SHP77 (cell line): ENCODE data around the gene DGKZ.

Source experiments
- DNase-seq, 2 experiments: peaks; one replicate each; lab custom pipeline; 2025; lab: John Stamatoyannopoulos, UW

The DGKZ gene

DNA sequence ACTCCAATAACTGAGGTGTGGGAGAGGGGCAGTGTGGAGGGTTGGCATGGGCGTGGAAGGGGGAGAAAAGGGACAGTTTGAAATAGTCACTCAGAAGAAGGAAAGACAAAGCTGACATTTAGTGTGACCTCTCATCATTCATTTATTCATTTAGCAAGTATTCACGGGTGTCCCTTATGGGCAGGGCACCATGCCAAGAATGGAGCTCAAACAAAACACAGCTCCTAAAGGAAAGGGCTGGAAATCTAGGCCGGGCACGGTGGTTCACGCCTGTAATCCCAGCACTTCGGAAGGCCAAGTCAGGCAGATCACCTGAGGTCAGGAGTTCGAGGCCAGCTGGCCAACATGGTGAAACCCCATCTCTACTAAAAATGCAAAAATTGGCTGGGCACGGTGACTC lies 19.4 kb upstream of the DGKZ start:
- peak in 1 of 2 experiments; percentile 29 for DNase-seq

DNA sequence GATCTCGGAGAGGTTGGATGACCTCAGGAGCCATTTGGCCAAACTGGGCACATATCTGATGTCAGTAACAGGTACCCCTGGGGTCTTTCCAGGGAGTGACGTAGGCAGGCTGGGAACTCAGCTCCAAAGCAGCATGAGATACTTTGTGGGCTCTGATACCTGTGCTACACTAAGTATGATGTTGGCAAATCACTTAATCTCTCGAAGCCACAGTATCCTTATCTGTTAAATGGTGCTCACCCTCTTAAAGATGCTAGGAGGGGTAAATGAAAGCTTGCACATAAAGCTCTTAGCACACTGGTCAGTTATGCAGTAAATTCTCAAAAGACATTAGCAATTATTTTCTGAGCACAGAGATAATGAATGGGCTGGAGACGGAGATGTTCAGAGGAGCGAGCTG lies 17.1 kb upstream of the DGKZ start:
- DNase-seq: no peak

DNA sequence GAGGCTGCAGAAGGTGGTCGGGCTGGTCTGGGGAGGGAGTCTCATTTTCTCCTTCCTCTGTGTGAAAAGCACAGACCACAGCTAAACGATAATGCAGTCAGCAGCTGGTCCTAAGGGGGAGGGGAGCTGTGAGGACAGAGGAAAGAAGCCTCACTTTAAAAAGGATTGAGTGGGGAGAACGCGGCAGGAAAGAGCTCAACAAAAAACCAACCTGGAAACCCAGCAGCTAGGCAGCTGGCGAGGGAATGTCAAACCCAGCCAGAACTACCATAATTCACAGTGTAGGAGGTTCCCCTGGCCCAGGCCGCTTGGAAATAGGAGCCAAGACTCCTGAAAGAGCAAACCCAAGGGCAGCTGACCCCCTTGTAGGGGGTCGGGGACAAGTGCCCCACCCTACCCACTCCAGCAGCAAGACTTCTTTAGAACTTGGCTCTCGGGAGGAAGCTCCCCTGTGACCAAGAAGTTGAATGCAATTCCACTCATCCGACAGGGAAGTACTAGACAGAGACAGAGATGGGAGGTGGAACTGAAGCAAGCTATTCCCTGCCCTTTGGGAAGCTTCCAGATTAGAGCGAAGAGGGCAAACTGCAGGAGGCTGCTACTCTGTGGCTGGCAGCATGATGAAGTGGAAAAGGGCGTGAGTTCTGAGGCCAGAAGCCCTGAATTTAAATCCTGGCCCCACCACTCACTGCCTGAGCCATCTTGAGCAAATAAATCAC lies 16.5 kb upstream of the DGKZ start:
- DNase-seq: peak in 1 of 2 experiments; percentile 16

DNA sequence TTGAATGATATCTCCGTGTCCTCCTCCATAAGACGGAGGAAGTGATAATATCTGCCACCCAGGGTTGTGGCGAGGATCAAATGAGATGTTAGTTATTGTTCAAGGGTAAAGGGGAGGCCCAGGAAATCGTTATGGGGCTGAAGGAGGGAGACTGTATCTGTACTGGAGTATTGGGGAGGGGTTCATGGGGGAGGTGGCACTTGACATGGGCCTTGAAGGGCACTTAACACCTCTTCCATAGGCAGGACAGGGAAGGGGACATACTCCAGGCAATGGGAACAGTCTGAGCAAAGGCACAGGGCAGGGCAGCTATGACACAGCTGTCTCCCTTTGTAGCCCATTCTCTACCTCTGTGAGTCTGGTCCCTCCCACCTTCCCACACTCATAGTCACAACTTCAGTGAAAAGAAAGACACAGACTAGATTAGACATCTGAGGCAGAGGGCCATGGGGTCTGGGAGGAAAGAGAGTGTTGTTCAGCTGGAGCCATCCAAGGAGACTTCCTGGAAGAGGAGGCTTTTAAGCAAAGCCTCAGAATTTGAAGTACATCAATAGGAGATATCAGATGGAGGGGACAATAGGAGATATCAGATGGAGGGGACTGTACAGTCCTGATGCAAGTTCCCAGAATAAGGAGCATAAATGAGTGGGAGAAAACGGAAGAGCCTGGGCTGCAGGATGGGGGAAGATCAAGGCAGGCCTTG lies 15.8 kb upstream of the DGKZ start:
- no peak for DNase-seq

DNA sequence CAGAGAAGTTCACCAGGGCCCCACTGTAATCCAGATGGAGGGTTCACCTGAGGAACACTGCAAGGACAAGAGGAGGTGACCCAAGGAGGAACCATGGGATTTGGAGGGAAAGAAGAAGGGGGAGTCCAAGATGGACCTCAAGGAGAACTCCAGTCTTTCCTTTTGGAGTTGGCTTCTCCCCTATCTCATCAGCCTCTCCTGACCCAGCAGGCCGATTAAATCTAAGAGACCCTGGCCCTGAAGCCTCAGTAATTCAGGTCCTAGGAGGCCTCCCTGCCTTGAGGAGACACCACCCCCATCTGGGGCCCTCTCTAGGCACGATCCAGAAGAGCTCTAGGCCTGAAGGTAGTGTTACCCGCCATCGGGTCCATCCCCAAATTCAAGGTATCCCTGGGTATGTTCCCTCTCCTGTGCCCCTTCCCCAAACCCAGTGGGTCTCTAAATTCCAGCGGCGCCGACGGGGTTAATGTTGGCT lies 15.1 kb upstream of the DGKZ start:
- DNase-seq: no peak

DNA sequence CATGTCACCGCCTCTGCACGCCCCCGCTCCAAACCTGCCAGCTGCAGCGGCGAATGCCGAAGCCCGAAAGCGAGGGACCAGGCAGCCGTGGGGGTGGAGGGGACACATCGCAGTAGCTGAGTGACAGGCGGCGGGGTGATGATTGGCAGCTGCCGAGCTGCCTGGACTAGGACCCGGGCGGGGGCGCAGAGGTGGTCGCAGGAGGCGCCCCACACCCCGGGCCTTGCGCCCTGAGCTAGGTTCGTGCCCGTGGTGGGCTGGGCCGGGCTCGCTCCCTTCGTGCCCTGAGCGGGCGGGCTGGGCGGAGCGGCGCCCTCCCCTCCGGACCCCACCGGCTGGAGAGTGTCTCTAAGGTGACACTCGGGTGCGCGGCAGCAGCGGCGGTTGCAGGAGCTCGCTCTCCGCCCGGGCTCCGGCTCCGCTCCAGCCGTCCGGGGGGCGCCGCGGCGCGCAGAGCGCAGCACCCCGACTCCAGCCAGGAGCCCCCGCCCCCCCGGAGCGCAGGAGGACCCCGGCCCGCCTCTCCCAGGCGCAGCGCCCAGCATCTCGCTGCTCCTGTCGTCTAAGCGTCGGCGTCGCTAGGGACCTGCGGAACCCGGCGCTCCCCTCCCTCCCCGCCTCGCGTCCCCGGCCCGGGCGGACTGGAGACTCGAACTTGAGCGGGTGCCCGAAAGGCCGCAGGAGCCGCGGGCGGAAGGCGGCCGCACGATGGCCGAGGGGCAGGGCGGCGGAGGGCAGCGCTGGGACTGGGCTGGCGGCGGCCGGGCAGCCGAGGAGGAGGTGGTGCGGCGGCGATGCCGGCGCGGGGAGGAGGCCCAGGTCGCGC lies 14.5 kb upstream of the DGKZ start:
- no peak for DNase-seq

DNA sequence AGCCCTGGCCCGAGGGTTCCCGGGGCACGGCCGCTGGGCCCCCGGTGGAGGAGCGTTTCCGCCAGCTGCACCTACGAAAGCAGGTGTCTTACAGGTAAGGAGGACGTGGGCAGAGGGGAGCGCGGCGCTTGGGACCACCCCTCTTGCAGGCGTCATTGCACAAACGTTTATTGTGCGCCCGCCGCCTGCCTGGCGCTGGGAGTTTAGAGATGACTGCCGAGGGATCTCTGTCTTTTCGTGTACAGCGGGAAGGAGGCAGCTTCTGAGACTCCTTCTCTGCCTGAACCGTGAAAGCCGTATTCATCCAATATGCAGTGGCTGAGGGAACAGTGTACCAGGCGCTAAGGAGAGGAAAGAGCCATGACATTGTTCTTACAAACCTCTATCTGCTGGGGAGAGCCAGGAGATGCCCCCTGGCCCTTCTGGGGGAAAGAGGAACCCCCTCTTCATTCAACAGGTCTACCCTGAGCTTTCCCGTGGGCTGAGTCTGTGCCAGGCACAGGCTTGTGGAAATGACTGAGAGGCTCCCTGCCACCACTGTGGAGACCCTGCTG lies 13.8 kb upstream of the DGKZ start:
- no peak for DNase-seq

DNA sequence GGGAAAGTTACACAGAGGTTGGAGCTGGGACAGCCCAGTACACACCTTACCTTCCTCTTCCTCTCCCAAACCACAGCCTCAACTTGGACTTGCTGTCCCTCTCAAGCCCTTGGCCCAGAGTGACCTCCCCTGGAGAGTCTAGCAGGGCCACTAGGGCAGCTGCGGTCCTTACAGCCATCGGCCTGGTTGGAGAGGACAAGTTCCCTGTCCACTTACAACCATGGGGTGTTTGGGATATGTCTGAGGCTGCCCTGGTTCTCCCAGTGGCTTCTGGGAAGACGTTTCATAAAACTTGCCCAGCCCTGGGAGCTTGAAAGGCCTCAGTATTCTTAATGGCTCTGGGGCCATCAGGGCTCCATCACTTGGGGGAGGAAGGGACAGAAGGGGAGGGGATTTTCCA lies 13.1 kb upstream of the DGKZ start:
- DNase-seq: no peak

DNA sequence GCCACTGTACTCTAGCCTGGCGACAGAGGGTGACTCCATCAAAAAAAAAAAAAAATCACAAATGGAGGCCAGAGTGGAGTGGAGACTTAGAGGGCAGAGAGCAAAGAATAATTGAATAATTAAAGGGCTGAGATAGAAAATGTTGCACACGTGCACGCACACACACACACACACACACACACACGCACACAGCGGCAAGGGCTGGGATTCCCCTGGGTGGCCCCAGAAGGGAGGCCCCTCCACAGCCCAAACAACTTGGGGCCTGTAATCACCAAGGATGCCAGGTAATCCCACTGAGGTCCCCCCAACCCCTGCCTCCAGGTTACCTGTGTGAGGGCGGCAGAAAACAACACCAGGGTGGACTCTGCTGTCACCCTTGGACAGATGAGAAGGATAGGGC lies 12.0 kb upstream of the DGKZ start:
- no peak for DNase-seq

DNA sequence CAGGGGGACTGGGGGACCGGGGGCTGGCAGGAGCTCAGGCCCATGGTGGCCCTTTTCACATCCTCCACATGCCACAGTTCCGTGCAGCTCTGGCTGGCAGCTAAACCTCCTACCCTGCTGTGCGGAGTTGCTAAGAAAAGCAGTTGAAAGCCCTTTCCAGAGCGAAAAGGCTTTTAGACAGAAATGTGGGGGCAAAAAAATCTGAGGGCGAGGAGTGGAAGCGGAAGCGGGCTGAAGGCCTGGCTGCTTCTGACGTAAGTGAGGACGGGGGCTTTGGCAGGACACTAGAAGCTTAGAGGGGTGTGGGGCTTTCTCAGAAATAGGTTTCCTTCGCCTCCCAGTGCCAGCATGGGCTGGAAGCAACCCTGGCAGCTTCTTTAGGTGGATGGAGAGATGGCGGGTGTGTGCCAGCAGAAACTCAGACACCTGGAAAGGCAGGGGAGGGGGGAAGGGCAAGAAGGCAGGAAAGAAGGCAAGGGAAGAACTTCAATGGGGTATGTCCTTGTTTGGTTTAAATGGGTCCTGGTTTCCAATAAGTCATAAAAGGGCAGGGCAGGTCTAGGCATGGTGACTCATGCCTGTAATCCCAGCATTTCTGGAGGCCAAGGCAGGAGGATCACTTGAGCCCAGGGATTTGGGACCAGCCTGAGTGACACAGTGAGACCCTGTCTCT lies 11.2 kb upstream of the DGKZ start:
- no peak for DNase-seq

DNA sequence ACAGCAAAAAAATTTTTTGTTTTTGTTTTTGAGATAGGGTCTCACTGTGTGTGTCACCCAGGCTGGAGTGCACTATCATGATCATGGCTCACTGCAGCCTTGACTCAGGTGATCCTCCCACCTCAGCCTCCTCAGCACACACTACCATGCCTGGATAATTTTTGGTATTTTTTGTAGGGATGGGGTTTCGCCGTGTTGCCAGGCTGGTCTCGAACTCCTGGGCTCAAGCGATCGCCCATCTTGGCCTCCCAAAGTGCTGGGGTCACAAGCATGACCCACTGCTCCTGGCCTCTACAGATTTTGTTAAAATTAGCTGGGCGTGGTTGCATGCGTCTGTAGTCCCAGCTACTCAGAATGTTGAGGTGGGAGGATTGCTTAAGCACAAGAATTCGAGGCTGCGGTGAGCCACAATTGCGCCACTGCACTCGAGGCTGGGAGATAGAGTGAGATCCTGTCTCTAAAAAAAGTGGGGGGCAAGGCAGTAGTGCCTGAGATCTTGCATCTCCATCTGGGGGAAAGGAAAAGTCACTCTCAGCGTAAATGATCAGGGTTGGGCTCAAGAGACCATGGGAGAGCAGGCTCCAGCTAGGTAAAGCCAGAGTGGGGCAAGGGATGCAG lies 10.6 kb upstream of the DGKZ start:
- no peak for DNase-seq

DNA sequence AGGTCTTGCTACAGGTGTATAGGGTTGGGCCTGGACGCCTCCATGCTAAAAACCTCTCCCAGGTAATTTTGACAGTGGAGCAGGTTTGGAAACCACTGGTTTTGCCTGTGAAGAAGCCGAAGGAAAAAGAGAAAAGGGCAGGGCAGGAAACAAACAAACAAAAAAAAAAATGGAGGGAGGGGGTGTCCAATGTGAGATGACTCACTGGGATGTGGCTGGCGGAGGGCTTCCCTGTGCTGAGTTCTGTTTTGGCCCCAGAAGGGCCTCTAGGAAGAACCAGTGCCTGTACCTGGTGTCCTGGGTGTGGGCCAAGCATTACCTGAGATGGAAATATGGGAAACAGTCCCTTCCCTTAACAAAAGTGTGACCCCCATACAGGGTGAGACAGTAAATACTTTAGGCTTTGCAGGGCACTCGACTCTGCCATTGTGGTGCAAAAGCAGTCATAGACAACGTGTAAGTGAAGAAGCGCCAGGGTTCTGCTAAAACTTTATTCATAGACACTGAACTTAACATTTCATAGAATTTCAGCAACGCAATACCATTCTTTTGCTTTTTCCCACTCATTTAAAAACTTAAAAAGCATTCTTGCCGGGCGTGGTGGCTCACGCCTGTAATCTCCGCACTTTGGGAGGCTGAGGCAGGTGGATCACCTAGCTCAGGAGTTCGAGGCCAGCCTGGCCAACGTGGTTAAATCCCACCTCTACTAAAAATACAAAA lies 9.5 kb upstream of the DGKZ start:
- no peak for DNase-seq

DNA sequence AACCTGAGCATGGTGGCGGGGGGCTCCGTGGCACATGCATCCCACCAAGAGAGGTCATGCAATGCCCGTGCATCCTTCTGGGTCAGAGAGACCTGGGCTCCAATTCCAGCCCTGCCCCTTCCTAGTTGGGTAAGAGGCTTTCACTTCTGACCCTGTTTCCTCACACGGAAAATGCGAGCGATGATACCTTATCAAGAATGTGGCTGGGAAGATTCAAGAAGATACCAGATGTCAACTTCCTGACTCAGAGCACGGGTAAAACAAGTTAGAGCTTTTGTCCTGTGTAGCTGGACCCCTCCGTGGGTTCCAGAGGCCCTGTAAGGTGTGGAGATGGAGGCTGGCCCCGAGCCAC lies 8.7 kb upstream of the DGKZ start:
- DNase-seq: no peak

DNA sequence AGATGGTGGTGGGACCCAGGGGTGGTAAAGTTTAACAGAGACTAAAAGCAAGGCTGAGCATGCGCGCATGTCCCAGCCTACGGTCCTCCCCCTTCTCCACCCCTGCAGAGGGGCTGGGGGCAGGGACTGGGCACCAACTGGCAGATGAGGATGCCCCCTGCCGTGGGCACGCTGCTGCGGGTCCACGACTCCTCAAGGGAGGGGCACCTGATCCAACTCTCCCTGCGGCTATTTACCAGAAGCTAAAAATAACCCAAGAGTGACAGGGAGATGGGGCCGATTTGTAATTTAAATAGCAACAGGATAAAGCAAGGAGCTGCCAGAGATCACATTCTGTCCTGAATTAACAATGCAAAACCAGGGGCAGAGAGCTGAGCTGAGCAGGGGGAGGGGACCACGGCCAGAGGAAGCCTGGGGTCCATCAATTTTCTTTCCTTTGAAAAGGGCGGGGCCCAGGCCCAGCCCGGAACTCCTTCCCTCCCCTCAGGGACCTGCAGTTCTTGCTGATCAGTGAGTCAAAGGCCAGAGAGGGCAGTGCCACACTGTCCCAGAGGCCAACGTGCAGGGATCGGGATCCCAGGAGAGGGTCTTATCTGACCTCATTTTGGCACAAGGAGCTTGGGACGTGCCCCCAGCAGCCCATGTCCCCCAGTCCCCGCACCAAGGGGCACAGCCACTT lies 8.1 kb upstream of the DGKZ start:
- DNase-seq: peak; percentile 34 to 53

DNA sequence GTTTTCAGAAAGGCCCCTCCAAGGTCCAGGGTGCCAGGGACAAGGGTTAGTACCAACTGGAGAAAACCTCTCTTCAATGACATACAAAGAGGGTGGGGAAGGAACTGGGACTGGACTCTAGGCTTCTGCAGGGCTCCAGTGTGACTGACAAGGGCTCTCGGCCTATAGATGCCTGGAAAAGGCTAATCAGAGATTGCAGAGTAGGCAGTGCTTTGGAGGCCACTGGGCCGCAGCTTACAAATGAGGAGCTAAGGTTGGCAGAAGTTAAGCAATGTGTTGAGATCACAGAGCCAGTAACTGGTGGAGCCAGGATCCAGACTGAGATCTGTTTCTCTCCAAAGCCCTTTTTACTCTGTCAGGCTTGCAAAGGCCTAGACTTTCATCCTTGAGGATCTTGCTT lies 7.4 kb upstream of the DGKZ start:
- DNase-seq: no peak

DNA sequence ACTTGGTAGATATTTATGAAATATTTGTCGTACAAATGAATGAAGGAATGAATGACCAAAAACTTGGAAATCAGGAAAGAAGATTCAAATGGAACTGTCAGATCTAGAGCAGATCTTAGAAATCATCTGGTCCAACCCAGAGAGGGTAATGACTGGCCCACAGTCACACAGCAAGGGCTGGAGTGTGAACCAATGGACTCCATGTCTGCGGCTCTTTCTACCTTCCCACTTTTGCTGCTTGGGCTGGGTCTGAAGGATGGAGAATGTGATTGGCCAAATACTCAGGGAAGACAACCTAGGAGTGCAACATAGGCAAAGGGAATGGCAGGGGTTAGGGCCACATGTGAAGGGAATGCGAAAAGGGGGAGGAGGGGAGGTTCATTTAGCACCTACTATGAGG lies 5.8 kb upstream of the DGKZ start:
- DNase-seq: no peak

DNA sequence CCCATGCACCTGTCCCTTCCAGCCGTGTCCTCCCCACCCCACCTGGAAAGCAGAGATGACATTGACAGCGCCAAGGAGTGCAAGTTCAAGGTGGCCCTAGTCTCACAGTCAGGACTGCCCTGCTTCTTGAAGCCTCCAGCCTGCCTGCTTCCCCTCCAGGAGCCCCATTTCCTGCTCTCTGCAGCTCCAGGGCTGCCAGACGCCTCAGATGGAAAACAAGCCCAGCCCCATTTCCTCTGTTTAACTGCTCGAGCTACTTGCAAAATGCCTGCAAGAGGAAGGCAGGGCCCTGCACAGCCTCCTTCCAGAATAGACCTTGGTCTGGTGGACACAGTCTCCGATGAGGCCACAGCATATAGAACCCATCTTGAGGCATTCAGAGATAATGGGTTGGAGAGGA lies 5.0 kb upstream of the DGKZ start:
- DNase-seq: no peak

DNA sequence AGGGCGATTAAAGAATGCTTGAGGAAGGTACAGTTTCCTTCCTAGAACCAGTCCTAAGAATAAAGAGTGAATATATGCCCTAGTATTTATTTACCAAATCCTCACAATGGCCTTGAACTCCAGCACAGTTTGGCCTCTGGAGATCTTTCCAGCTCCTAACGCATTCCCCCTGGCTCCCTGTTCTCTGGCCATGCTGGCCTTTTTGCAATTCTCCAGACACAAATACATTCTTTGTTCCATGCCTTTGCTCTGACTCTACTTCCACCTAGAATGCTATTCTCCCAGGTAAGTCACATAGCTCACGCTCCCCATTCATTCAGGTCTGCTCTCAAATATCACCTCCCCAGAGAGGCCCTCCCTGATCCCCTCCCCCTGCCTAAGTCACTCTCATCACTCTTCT lies 3.7 kb upstream of the DGKZ start:
- DNase-seq: no peak

DNA sequence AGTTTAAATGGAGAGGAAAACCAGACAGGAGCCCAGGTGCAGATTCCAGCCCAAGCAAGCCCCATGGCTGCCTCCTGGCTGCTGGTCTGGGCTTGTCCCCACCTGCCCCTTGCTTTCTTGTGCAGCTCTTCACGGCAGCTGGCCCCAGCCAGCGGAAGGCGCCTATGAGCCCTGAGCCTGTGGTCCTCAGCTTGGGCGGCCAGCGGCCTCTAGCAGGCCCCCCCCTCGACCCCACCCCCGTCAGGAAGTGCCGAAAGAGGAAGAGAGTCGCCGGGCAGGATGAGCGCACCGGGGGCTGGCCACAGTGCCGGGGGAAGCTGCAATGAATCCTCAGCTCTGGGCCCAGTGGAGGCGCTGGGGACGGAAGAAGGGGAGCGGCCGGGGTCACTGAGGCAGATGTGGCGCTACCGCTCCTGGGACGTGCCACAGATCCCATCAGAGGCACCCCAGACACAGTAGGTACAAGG lies 2.1 kb upstream of the DGKZ start:
- DNase-seq: peak; percentile 82 to 83

DNA sequence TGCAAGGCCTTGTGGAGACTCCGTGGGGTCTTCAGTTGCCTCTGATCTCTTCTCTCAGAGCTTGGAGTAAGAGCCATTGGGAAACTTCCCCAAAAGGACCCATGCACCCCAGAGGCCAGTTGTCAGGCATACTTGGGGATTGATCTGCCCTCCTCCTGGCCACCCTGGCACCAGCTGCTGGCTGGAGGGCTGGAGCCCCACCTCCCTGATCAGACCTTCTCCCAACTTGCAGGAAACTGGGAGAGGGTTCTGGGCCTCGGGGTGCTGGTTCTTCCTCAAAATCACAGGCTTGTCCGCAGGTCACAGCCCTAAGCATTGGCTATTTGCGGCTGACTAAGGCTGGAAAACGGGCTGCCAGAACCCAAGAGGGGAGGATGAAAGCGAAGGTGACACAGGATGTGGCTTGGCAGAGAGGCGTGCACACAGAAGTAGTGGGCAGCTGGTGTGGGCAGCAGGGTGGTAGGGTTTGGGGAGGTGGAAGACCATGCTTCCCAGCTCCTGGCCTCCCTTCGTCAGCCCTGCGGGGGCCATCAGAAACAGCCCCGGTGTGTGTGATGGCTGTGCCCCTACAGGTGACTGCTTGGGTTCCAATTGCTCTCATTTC lies 1.3 kb upstream of the DGKZ start:
- peak; percentile 28 to 63 for DNase-seq
